Stimulated activated CD4-positive, alpha-beta T cell treated with anti-CD3 and anti-CD28 coated beads, Interleukin-15, amount 100 ng/mL, for 1 hour (primary cell): ENCODE data around the gene GSTA2.
A peak's percentile ranks its signal among the peaks of the same experiment; 100 is the strongest.
"Not testable (repeated sequence)": the region's sequence is repeated elsewhere in the genome, so short reads cannot be mapped to it uniquely, and the experiment has no call there.

ENCODE experiments used
- DNase-seq, 2 donors: peaks; one replicate each; pipeline ENCODE4 v3.0.0-alpha.2; 2020; ENCODE audit warnings: low read depth in 1 of 2, low spot score in 1 of 2

GSTA2 gene

DNA sequence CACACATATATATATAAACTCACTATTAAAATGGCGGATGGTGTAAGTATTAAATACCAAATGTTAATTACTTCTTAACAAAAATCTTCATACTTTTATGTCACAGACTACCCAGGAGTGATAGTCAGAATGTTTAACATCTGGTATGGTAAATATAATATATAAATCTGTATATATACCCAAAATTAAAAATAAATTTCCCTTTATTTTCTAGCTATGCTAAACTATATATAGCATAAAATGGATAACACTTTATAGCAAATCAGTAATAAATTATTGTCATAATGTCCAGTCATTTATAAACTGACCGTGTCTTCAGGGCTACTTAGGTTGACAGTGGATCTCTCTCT is 37.1 kb downstream of the GSTA2 start:
- no peak for DNase-seq

DNA sequence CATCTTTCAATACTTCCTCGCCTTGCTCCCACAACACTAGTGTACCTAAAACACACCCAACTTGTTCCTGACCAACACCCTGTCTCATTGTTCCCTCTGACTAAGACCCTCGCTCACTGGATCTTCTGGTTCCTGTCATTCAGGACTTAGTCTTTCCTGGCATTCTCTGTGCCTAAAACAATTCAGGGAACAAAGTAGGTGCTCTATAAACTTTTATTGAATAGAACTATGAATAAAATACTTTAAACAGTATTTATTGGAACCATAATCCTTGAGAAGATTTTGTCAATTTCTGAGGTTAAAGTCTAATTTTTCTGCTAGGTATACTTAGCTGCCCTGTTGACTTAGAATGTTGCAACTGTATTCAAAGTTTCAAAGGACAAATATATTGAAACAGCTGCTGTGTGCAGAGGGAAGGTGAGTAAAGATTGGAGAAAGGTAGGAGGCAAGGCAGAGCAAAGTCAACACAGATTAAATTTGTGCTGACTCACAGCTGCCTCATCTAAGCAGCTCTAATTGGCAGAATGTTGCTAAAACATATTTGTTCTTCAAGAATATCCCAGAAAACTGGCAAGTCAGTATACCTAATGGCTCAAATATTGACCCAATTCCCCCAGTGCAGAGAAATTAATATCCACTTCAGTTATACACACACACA is 37.6 kb downstream of the GSTA2 start:
- no peak for DNase-seq

DNA sequence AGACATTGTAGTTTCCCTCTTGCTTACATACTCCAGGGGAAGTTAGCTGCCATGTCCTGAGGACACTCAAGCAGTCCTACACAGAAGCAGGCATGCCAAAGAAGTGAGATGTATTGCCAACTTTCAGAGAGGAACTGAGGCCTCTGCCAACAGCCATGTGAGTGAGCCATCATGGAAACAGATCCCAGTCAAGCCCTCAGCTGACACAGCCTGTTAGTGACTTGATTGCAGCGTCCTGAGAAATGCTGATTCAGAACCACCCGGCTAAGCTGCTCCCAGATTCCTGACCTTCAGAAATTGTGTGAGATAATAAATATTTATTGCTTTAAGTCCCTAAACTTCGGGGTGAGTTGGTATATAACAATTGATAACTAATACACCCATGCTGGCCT is 38.1 kb downstream of the GSTA2 start:
- DNase-seq = no peak

DNA sequence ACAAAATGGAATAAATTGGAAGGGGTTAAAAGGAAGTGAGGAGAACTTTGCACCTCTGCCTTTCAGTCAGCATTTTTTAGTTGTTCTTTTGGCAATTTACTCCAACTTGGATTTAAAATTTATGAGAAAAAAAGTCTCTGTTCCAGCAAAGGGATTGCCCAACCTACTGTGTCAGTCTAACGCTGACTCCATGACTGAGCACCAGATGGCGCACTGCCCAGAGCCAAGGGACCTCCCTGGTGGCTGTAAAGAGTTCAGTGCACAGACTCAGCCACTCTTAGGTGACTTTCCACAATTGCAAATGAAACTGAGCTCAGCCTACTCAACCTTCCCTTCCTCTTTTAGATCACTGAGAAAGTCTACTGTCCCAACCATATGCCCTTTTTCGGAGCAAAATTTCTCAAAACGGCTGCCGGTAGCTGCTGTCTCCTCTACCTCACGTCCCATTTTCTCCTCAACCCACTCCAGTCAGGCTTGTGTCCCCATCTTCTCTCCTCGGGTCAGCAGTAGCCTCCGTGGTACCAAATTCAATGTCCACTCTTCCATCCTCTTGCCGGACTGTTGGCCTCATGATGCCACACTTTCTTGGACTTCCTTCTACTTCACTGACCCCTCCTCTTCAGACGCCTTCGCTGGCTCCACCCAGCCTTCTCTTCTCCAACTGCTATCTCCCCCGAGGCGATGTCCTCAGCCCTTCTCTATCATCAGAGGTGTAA is 38.7 kb downstream of the GSTA2 start:
- DNase-seq = peak in 1 of 2 donors; percentile 32

DNA sequence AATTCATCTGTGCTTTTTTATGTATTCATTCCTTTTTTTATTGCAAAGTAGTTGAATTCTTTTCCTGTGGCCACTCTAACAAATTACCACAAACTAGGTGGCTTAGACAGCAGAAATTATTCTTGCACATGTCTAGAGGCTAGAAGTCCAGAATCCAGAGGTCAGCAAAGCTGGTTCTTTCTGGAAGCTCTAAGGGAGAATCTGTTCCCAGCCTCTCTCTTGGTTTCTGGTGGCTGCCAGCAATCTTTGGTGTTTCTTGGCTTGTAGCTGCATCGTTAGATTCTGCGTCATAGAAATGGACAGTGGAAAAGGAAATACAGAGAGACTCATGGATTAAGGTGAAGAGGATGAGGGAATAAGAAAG is 39.3 kb downstream of the GSTA2 start:
- DNase-seq = no peak

DNA sequence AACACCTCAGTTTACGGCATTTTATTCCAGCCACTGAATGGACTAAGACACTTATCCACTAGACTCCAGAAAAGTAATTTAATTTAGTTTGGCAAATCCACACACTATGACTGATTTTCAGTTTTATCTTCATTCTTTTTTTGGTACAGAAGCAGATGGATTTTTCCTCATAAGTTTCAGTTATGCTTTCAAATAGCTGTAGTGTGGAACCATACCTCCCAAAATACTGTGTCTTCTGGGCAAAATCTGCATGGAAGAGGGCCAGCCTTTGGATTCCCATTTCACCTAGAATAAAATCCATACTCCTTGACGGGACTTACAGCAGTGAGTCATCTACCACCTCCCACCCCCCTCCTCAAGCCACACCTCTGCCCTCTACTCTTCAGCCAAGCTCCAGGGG is 43.0 kb downstream of the GSTA2 start:
- DNase-seq = no peak

DNA sequence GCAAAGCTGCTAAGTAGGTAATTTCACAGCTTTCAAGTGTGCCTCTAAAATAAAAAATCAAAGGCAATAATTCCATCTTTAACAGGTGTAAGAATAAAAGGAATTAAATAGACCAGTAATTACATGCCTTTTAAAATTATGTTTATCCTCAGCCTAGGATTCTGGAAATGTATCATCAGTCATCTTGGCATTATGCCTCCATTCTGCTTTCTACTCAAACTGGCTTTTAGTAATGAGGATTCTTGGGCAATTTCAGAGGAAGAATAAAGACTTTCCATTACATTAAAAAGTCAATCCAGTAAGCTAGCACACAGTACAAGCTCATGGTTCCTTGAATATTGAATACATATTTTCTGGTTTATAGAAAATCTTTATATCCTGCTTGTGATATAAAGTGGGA is 44.7 kb downstream of the GSTA2 start:
- DNase-seq = no peak

DNA sequence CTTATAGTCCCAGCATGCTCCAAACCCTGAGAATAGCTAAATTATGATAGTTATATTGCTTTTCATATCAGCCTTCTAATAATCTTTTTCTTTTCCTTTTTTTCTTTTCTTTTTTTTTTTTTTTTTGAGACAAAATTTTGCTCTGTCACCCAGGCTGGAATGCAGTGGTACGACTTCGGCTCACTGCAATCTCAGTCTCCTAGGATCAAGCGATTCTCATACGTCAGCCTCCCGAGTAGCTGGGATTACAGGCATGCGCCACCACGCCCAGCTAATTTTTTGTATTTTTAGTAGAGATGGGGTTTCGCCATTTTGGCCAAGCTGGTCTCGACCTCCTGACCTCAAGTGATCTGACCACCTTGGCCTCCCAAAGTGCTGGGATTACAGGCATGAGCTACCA is 48.5 kb downstream of the GSTA2 start:
- DNase-seq = not testable (repeated sequence)

DNA sequence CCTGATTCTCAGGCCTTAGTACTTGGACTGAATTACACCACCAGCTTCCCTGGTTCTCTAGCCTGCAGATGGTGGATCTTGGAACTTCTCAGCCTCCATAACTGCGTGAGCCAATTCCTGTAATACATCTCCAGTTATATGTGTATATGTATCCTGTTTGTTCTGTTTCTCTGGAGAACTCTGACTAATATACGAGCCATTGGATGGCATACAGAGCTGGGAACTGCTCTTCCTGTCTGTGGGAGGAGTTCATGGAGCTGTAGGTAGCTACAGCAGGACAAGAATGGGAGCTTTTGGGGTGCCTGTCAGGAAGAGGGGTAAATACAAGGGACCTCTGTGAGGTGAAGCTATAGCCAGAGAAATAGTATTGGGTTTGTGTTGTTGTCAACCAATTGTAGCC is 51.1 kb downstream of the GSTA2 start:
- DNase-seq = no peak

DNA sequence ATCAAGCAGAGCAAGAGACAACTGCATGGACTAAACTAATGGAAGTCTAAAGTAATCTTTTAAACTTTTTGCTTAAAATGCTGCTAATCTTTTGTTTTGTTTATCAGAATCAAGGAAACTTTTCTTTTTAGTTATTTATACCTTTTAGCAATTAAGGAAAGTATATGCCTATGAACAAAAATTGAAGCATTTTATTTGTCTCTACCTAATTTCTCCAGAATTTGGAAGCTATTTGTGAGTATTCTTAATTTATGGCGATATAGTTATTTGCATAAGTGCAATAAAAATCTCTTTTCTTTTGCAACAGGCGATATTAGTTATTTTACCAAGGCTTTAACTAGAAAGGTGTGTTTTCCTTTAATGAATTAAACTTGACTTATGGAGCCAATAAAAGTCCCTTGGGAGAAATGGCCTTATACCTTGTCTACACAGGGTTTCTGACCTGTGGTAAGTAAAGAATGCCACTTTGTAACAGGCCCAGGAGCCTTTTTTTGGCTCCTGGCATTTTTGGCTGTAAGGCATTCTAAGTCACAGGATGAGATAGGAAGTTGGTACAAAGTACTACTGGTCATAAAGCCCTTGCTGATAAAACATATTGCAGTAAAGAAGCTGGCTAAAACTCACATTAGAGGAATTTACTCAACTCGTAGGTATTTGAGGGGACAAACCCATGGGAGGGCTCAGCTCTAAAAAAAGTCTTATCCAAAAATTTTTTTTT is 55.2 kb downstream of the GSTA2 start:
- DNase-seq = no peak

DNA sequence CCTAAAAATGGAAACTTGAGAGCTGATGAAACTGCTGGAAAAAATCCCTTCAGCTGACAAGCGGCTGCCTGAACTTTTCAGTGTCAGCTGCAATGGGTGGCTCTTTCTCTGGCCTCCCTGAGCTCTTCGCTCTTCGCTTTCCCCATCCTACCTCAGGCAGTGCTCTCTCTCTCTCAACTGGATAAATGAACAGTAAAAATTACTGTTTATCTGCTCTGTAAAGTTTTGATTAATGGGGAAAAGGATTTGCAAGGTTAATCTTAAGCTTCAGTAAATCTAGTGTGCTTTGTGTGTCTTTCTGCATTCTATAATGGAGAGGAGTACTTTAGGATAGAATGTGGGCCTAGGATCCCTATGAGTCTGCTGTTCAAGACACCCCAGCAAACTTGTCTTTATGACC is 57.3 kb downstream of the GSTA2 start:
- DNase-seq = no peak

DNA sequence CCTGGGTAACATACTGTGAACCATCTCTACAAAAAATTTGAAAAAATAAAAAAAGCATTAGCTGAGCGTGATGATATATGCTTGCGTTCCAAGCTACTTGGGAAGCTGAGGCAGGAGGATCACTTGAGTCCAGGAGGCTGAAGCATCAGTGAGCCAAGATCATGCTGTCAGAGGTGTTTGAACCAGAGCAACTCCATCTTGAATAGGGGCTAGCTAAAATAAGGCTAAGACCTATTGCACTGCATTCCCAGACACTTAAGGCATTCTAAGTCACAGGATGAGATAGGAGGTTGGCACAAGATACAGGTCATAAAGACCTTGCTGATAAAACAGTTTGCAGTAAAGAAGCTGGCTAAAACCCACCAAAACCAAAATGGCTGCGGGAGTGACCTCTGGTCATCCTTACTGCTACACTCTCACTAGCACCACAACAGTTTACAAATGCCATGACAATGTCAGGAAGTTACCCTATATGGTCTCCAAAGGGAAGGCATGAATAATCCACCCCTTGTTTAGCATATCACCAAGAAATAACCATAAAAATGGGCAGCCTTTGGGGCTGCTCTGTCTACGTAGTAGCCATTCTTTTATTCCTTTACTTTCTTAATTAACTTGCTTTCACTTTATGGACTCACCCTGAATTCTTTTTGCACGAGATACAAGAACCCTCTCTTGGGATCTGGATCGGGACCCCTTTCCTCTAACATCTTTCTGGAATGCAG is 58.3 kb downstream of the GSTA2 start:
- DNase-seq = not testable (repeated sequence)

DNA sequence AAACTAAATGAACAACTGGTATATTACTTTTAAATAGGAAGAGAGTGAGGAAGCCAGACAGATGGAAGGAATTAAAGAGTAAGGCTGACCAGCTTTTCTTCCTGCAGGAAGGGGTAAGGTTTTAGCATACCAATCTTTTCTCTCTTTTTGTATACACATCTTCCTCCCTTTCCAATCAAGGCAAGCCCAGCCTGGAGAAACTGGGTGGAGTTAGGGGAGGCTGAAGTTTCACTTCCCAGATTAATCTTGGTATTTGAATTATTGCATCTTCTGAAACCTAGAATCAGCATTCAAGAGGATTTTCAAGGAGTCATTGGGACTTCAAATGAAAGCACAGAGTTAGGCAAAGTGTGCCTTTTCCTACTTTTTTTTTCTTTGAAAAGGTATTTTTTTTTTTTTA is 59.2 kb downstream of the GSTA2 start:
- DNase-seq = no peak
